Kidney epithelial cell (primary cell): ENCODE data around the gene DNAJC7. TPM values are rescaled to one million over a fixed set of nuclear protein-coding genes. Genes with fewer than 3 reads are reported as not detected.

Source experiments
- DNase-seq: peaks from one replicate; pipeline ENCODE4 v3.0.0-alpha.2; 2010; ENCODE audit warnings: low read depth
- H3K27me3 ChIP-seq: 2 replicates; pipeline ENCODE4 v1.6.0; 2011; ENCODE audit warnings: low read length; ENCODE audit not compliant: control insufficient read depth, insufficient read depth
- H3K36me3 ChIP-seq: 2 replicates; pipeline ENCODE4 v1.5.1; 2011; ENCODE audit warnings: low read length; ENCODE audit not compliant: control insufficient read depth, insufficient read depth
- H3K4me3 ChIP-seq: 2 replicates; pipeline ENCODE4 v1.5.1; 2011; ENCODE audit warnings: low read depth, mild to moderate bottlenecking, control low read depth, low read length
- total RNA-seq: library from RNA; depleted of rRNA; stranded (reverse); fragments of >200 nt; gene quantifications from 2 replicates; pipeline ENCODE4 v1.2.3, GENCODE V29; 2015
- TF ChIP-seq, protein P1 (sequence below): IDR thresholded peaks from 2 replicates; pipeline ENCODE4 v1.5.1; 2011; ENCODE audit warnings: mild to moderate bottlenecking, moderate library complexity, low read length, control low read depth, inconsistent platforms; ENCODE audit not compliant: insufficient read depth, poor library complexity, severe bottlenecking

The DNAJC7 gene
- total RNA-seq, 1 donor from 2014 or later: 73.5 TPM

DNA sequence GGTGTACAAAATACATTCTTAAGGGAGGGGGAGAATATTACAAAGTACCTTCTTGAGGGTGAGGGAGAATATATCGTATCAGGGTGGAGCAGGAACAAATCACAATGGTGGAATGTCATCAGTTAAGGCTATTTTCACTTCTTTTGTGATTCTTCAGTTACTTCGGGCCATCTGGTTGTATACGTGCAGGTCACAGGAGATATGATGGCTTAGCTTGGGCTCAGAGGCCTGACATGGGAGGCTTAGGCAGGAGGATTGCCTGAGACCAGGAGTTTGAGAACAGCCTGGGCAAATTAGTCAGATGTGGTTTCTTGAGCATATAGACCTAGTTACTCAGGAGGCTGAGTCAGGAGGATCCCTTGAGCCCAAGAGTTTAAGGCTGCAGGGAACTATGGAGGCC, 73.7 kb downstream of the DNAJC7 start:
- TF ChIP-seq, protein P1, sequence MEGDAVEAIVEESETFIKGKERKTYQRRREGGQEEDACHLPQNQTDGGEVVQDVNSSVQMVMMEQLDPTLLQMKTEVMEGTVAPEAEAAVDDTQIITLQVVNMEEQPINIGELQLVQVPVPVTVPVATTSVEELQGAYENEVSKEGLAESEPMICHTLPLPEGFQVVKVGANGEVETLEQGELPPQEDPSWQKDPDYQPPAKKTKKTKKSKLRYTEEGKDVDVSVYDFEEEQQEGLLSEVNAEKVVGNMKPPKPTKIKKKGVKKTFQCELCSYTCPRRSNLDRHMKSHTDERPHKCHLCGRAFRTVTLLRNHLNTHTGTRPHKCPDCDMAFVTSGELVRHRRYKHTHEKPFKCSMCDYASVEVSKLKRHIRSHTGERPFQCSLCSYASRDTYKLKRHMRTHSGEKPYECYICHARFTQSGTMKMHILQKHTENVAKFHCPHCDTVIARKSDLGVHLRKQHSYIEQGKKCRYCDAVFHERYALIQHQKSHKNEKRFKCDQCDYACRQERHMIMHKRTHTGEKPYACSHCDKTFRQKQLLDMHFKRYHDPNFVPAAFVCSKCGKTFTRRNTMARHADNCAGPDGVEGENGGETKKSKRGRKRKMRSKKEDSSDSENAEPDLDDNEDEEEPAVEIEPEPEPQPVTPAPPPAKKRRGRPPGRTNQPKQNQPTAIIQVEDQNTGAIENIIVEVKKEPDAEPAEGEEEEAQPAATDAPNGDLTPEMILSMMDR: no peak
- Histone ChIP-seq H3K36me3 (no peaks in the 10 kb centered on the region), H3K4me3 (no peak overlapping the region), H3K27me3 (no peaks in the 10 kb centered on the region)
- DNase-seq: no peak

DNA sequence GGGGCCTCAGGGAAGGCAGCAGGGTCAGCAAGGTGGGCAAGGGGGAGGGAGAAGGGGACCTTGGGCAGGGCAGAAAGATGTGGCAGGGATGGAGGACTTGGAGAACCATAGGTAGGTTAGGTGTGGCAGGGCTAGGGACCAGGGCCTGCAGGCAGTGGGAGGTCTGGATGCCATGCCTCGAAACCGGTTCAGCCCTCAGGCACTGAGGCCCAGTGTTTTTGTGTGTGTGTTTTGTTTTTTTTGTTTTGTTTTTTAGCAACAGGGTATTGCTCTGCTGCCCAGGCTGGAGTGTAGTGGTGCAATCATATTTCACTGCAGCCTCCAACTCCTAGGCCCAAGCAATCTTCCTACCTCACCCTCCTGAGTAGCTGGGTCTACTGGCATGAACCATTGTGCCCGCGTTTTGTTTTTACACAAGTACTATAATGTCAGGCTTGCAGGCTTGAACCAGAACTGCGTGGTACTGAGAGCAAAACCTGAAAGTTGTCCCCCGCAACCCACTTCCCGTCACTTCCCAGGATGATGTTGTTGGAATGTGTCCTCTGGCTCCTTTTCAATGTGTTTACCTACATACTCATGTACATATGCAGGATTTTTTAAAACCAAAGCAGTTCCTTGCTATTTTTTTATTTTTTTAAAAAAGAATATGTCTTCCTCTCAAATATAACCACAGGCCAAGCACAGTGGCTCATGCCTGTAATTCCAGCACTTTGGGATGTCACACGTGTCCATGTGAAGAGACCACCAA, 74.4 kb downstream of the DNAJC7 start:
- Histone ChIP-seq H3K4me3 (no peak overlapping the region), H3K36me3 (no peaks in the 10 kb centered on the region), H3K27me3 (no peaks in the 10 kb centered on the region)
- DNase-seq: no peak
- TF ChIP-seq, protein P1: no peak

DNA sequence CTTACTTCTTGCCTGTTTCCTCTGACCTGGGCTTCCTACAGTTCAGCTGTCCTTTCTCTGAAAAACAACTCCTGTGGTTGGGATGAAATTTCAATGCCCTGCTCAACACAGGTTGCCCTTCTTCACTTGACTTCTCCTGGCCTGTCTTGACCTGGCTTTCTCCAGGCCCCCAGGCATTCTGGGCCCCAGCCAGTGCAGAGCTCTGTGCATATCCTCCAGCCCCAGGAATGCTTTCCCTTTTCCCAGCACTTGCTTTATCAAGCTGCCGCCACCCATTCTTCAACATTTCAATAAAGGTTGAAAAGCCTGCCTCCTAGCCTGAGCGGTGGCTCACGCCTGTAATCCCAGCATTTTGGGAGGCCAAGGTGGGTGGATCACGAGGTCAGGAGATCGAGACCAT, 76.1 kb downstream of the DNAJC7 start:
- DNase-seq: no peak
- no peaks in the 10 kb centered on the region for H3K27me3 ChIP-seq
- no peak overlapping the region for H3K4me3 ChIP-seq
- no peaks in the 10 kb centered on the region for H3K36me3 ChIP-seq
- TF ChIP-seq, protein P1: no peak

DNA sequence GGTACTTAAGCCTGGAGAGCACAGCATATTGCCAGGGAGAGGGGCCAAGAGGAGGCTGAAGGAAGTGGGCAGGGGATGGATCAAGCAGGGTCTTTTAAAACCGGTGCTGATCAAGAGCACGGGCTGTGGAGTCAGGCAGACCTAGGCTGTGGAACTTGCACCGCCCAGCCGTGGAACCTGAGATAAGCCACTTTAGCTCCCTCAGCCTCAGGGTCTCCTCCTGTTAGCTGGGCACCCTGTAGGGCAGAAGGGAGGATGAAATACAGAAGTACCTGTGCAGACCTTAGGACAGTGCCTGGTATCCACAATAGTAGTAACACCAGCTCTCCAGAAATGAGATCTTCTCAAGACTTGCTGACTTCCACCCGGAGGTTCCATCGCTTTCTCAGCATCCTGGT, 77.5 kb downstream of the DNAJC7 start:
- Histone ChIP-seq H3K4me3 (no peak overlapping the region), H3K36me3 (no peaks in the 10 kb centered on the region), H3K27me3 (no peaks in the 10 kb centered on the region)
- TF ChIP-seq, protein P1: no peak
- no peak for DNase-seq

DNA sequence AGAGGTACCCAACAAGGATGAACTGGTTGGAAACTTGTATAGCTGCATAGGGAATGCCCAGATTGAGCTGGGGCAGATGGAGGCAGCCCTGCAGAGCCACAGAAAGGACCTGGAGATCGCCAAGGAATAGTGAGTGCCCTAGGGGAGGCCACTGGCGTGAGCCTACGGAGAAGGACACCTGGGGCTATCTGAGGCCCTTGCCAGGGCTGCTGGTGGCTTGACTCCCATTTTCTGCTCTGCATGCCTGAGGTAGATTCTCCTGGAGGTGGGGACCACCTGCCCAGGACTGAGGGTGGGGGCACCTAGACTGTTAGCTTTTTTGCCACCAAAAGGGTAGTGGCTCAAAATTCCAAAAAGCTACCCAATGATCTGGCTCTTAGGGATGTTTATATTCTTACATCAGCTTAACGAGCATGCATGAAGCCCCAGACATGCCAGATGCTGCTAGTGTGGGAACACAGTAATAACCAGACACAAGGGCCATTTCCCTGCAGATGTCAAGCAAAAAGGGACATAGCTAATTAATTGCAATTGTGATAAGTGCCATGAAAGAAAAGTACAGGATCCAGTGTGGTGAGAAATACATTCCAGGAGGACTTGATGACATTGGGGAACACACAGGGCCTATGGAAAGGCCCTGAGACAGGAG, 78.1 kb downstream of the DNAJC7 start:
- TF ChIP-seq, protein P1: no peak
- Histone ChIP-seq H3K27me3 (no peaks in the 10 kb centered on the region), H3K4me3 (no peak overlapping the region), H3K36me3 (no peaks in the 10 kb centered on the region)
- no peak for DNase-seq
